Measurements from ENCODE around the gene ACO1. TPM values are rescaled to one million over a fixed set of nuclear protein-coding genes. Genes with fewer than 3 reads are reported as not detected.
A peak's percentile ranks its signal among the peaks of the same experiment; 100 is the strongest.

The ACO1 gene
- total and polyA plus RNA-seq, 2 donors (not counting 3 experiments of a cell fraction or from before 2014, with no cell fraction given): 51.6 to 54.1 TPM

DNA sequence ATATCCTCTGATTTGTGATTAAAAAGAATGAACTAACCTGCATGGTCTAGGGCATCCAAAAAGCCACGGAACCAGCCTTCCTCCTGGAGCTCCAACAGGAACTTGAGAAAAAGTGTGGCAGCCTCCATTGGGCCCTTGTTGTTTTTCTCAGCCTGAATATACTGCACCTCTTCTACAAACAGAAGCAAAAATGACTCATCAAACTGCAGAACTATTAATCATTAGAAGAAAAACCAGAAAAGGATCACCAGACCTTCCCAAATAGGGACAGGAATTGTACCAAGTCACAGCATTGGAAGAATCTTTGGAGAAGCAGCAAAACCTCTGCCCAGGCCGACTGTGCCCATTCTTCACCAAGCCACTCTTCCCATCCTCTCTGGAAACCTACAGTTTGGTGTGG lies 116.3 kb downstream of the ACO1 start:
- DNase-seq (ENCODE audit: low read depth, low spot score): peak; percentile 54
- H3K27me3 ChIP-seq (ENCODE audit: control insufficient read depth in 2 of 2, insufficient read depth in 2 of 2, low read length in 2 of 2): no peaks in the 10 kb centered on the region

DNA sequence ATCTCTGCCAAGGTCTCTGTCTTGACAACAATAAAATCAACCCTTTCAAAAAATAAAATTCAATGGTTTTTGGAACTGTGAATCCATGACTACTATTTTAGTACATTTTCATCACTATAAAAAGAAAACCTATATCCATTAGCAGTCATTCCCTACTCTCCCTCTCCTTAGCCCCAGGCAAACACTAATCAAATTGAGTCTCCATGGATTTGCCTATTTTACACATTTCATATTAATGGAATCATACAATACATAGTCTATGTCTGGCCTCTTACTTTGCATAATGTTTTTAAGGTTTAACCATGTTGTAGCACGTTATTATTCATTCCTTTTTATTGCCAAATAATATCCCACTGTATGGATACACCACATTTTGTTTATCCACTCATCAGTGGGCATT lies 117.4 kb downstream of the ACO1 start:
- ChIA-PET POLR2A (interaction anchor here (1.3 kb wide), 1 partner anchor 24 kb away, joined by 5 read pairs; the partner anchor contains the start of gene RIGI), CTCF (no interaction called here)
- intact Hi-C loops (cut with micrococcal nuclease): loop anchor here (1.0 to 2.0 kb wide), 4 partner anchors 24 to 523 kb away; partner anchors contain the start of genes DNAJA1, RIGI, SMIM27 and TOPORS
- peaks cover 5% of the 10 kb centered on the region for H3K79me2 ChIP-seq (ENCODE audit: control insufficient read depth, insufficient read depth, low read length)
- no TSS peak for BruUV-seq (replicated peaks)
- no peak overlapping the region for H2AFZ ChIP-seq (ENCODE audit: low read depth, low read length)
- DNase-seq (ENCODE audit: low read depth, low spot score) (no peak), FAIRE-seq (no peak)
- peaks cover 42% of the 10 kb centered on the region for H3K4me1 ChIP-seq (ENCODE audit: control insufficient read depth, extremely low read depth, insufficient read depth, low read length)
- dilution Hi-C loops (cut with MboI; ENCODE audit: extremely low pct_ligation_motif_present, low sequenced_read_pairs): no loop called here
- peak overlapping the region; percentile 59 for H3K4me2 ChIP-seq (ENCODE audit: insufficient read depth, low read length)
- H3K4me3 ChIP-seq (replicated peaks in 1 of 3; ENCODE audit: insufficient read depth in 1 of 3, low read depth in 1 of 3, low read length in 3 of 3): no peak overlapping the region
- H3K27ac ChIP-seq (ENCODE audit: insufficient read depth, low read depth, low read length): peak overlapping the region; percentile 90
- H4K20me1 ChIP-seq (replicated peaks; ENCODE audit: control insufficient read depth, extremely low read depth, insufficient read depth, low read length): no peaks in the 10 kb centered on the region
- no peaks in the 10 kb centered on the region for H3K9me3 ChIP-seq (replicated peaks; ENCODE audit: control insufficient read depth, insufficient read depth, low read length)
- H3K9me1 ChIP-seq (replicated peaks; ENCODE audit: control insufficient read depth, extremely low read depth, insufficient read depth, low read length): no peaks in the 10 kb centered on the region
- H3K9ac ChIP-seq (replicated peaks; ENCODE audit: extremely low read depth, insufficient read depth, low read length): no peak overlapping the region
- no peaks in the 10 kb centered on the region for H3K27me3 ChIP-seq (ENCODE audit: control insufficient read depth in 2 of 2, insufficient read depth in 2 of 2, low read length in 2 of 2)
- no peak for TF ChIP-seq FOS (IDR thresholded peaks at IDR 0.05; ENCODE audit: borderline replicate concordance, insufficient read depth, low read length)
- H3K36me3 ChIP-seq (ENCODE audit: control insufficient read depth in 2 of 2, extremely low read depth in 1 of 2, insufficient read depth in 2 of 2, low read length in 2 of 2): peaks cover 0 to 4% of the 10 kb centered on the region in 2 experiments

More for the DNA sequence above, 116.3 kb downstream of the ACO1 start:
- Histone ChIP-seq H3K9ac (replicated peaks; ENCODE audit: extremely low read depth, insufficient read depth, low read length) (peak overlapping the region; percentile 47), H3K4me2 (ENCODE audit: insufficient read depth, low read length) (peak overlapping the region; percentile 61), H4K20me1 (replicated peaks; ENCODE audit: control insufficient read depth, extremely low read depth, insufficient read depth, low read length) (no peaks in the 10 kb centered on the region), H2AFZ (ENCODE audit: low read depth, low read length) (peak overlapping the region; percentile 41), H3K9me1 (replicated peaks; ENCODE audit: control insufficient read depth, extremely low read depth, insufficient read depth, low read length) (no peaks in the 10 kb centered on the region), H3K27ac (ENCODE audit: insufficient read depth, low read depth, low read length) (peak overlapping the region; percentile 90), H3K9me3 (replicated peaks; ENCODE audit: control insufficient read depth, insufficient read depth, low read length) (no peaks in the 10 kb centered on the region), H3K4me3 (replicated peaks in 1 of 3; ENCODE audit: insufficient read depth in 1 of 3, low read depth in 1 of 3, low read length in 3 of 3) (no peak overlapping the region), H3K79me2 (ENCODE audit: control insufficient read depth, insufficient read depth, low read length) (peaks cover 5% of the 10 kb centered on the region), H3K36me3 (ENCODE audit: control insufficient read depth in 2 of 2, extremely low read depth in 1 of 2, insufficient read depth in 2 of 2, low read length in 2 of 2) (peaks cover 3 to 4% of the 10 kb centered on the region in 2 experiments), H3K4me1 (ENCODE audit: control insufficient read depth, extremely low read depth, insufficient read depth, low read length) (peaks cover 34% of the 10 kb centered on the region)
- CTCF ChIA-PET: interaction anchor here (1.0 to 1.9 kb wide), 3 partner anchors 26 to 122 kb away, joined by 3 to 10 read pairs (median 7); partner anchors contain the start of gene RIGI
- POLR2A ChIA-PET: no interaction called here
- TF ChIP-seq JUN (IDR thresholded peaks at IDR 0.05; ENCODE audit: borderline replicate concordance, insufficient read depth, insufficient read length, low read depth) (peak; percentile 63), FOS (IDR thresholded peaks at IDR 0.05; ENCODE audit: borderline replicate concordance, insufficient read depth, low read length) (peak; percentile 76)
- TF ChIP-seq, protein P1, sequence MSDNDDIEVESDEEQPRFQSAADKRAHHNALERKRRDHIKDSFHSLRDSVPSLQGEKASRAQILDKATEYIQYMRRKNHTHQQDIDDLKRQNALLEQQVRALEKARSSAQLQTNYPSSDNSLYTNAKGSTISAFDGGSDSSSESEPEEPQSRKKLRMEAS (IDR thresholded peaks at IDR 0.05; ENCODE audit: insufficient read depth, insufficient read length): no peak
- dilution Hi-C loops (cut with MboI; ENCODE audit: extremely low pct_ligation_motif_present, low sequenced_read_pairs): no loop called here
- BruUV-seq (replicated peaks): no TSS peak
- FAIRE-seq: peak; percentile 55
- intact Hi-C loops (cut with micrococcal nuclease): no loop called here

Measured in endothelial cell of umbilical vein (primary cell).